ENCODE data around the gene PAOX. TPM values are rescaled to one million over a fixed set of nuclear protein-coding genes. Genes with fewer than 3 reads are reported as not detected.

Gene PAOX
- total RNA-seq, 1 donor from 2014 or later: 8.2 TPM

DNA sequence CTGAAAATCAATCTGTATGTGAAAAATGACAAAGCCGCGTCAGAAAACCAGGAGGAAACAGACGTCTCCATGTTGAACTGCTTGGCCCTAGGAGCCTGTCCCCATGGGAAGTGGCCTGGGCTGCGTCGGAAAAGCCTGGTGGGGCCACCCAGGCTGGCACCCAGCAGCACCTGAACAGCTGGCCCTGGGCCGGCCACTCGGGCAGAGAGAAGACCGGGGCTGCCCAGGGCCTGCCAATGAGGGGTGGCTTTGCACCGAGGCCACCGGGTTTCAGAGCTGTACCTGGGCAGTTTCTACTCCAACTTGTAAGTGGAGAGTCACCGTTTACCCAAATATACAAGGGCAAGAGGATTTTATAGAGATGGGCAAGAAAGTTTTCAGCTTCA is 20.1 kb upstream of the PAOX start:
- H3K4me1 Mint-ChIP-seq (ENCODE audit: unreplicated experiment): peaks cover 10% of the 10 kb centered on the region
- peaks cover 10% of the 10 kb centered on the region for H3K36me3 Mint-ChIP-seq
- H3K27me3 Mint-ChIP-seq: no peaks in the 10 kb centered on the region
- DNase-seq (ENCODE audit: extremely low spot score, unreplicated experiment): no peak
- no peaks in the 10 kb centered on the region for H3K9me3 Mint-ChIP-seq
- no peak for TF ChIP-seq CTCF (conservative IDR thresholded peaks at IDR 0.05)
- no peak overlapping the region for H3K27ac Mint-ChIP-seq
- peak overlapping the region; percentile 45 for H3K4me3 Mint-ChIP-seq

- DNase-seq (ENCODE audit: extremely low spot score, unreplicated experiment): no peak
- no peaks in the 10 kb centered on the region for H3K27me3 Mint-ChIP-seq
- H3K4me3 Mint-ChIP-seq: peak overlapping the region; percentile 21
- no peak for TF ChIP-seq CTCF (conservative IDR thresholded peaks at IDR 0.05)
- peak overlapping the region; percentile 72 for H3K27ac Mint-ChIP-seq
- peaks cover 13% of the 10 kb centered on the region for H3K36me3 Mint-ChIP-seq
- no peaks in the 10 kb centered on the region for H3K9me3 Mint-ChIP-seq
- H3K4me1 Mint-ChIP-seq (ENCODE audit: unreplicated experiment): peaks cover 13% of the 10 kb centered on the region
These were observed 19.5 kb upstream of the PAOX start for GRCh38 chr10:133359554-133359971.

DNA sequence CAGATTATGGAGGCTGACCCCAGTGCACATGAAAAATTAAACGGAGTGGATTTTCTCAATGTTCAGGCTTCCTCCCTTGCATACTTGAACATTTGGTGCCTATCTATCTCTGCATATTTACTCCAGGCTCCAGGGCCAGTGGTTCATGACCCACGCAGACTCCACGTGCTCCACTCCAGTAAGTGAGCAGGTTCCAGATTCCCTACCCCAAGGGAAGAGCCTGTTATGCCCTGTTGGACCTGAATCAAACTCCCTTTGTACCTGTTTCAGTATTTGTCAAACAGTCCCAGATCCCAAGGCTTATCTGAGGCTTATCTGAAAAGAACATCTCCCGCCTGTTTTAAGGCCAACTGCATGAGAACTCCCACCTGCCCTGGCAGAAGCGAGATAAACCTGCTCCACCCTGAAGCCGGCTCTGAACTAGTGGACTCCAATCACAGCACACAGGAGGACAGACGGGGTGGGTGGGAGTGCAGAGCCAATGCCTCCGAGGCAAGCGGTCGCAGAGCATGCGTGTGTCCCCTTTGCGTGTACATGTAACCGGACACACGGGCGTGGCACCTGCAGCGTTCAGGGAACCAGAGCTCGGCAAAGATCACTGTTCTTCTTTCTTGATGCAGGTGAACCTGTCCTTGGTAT is 19.0 kb upstream of the PAOX start:
- Mint-ChIP-seq H3K27me3 (no peaks in the 10 kb centered on the region), H3K9me3 (no peaks in the 10 kb centered on the region), H3K4me3 (peak overlapping the region; percentile 21), H3K4me1 (ENCODE audit: unreplicated experiment) (peaks cover 16% of the 10 kb centered on the region), H3K27ac (peak overlapping the region; percentile 72), H3K36me3 (peaks cover 16% of the 10 kb centered on the region)
- TF ChIP-seq CTCF (conservative IDR thresholded peaks at IDR 0.05): no peak
- no peak for DNase-seq (ENCODE audit: extremely low spot score, unreplicated experiment)

- Mint-ChIP-seq H3K27me3 (no peaks in the 10 kb centered on the region), H3K27ac (no peak overlapping the region), H3K4me3 (no peak overlapping the region), H3K36me3 (peaks cover 16% of the 10 kb centered on the region), H3K9me3 (no peaks in the 10 kb centered on the region), H3K4me1 (ENCODE audit: unreplicated experiment) (peaks cover 16% of the 10 kb centered on the region)
- TF ChIP-seq CTCF (conservative IDR thresholded peaks at IDR 0.05): no peak
- no peak for DNase-seq (ENCODE audit: extremely low spot score, unreplicated experiment)
These were observed 17.8 kb upstream of the PAOX start for GRCh38 chr10:133361227-133361626.

- no peak overlapping the region for H3K4me3 Mint-ChIP-seq
- H3K36me3 Mint-ChIP-seq: peaks cover 16% of the 10 kb centered on the region
- H3K27ac Mint-ChIP-seq: peak overlapping the region; percentile 5
- no peak for TF ChIP-seq CTCF (conservative IDR thresholded peaks at IDR 0.05)
- DNase-seq (ENCODE audit: extremely low spot score, unreplicated experiment): no peak
- peaks cover 16% of the 10 kb centered on the region for H3K4me1 Mint-ChIP-seq (ENCODE audit: unreplicated experiment)
- H3K9me3 Mint-ChIP-seq: no peaks in the 10 kb centered on the region
- H3K27me3 Mint-ChIP-seq: no peaks in the 10 kb centered on the region
These were observed 17.2 kb upstream of the PAOX start for GRCh38 chr10:133361773-133362441.
